SU-DHL-6 (cell line): ENCODE measurements around the gene RIC1.
A peak's percentile ranks its signal among the peaks of the same experiment; 100 is the strongest.

Experiments
- H2AFZ ChIP-seq: fragments of 200-600 bp; sonication (generic); 2 replicates; pipeline ENCODE4 v1.6.1; 2014; ENCODE audit warnings: low read depth, mild to moderate bottlenecking, moderate library complexity, mixed read lengths, antibody characterized with exemption, low read length; ENCODE audit not compliant: severe bottlenecking
- H3F3A ChIP-seq: fragments of 200-600 bp; shearing (Covaris generic); 2 replicates; pipeline ENCODE4 v1.6.0; 2016; ENCODE audit warnings: antibody characterized with exemption, mild to moderate bottlenecking; ENCODE audit not compliant: insufficient read depth
- H3K27ac ChIP-seq: fragments of 200-600 bp; sonication (generic); 2 replicates; pipeline ENCODE4 v1.5.1; 2016; ENCODE audit warnings: low read depth, mild to moderate bottlenecking, low read length, moderate library complexity, mixed read lengths
- H3K27me3 ChIP-seq: fragments of 200-600 bp; sonication (generic), shearing (Covaris generic); 2 replicates; pipeline ENCODE4 v1.6.0; 2014; ENCODE audit warnings: mild to moderate bottlenecking, low read length
- H3K36me3 ChIP-seq: fragments of 200-600 bp; sonication (generic); 2 replicates; pipeline ENCODE4 v1.6.1; 2014; ENCODE audit warnings: mild to moderate bottlenecking, low read length, mixed read lengths
- H3K4me2 ChIP-seq: fragments of 300-600, 200-600 bp; shearing (Covaris generic), sonication (generic); 2 replicates; pipeline ENCODE4 v1.6.0; 2014; ENCODE audit warnings: low read length, low read depth, mild to moderate bottlenecking; ENCODE audit not compliant: poor library complexity, severe bottlenecking
- H3K4me3 ChIP-seq: fragments of 200-600 bp; sonication (generic); 2 replicates; pipeline ENCODE4 v1.5.1; 2014; ENCODE audit warnings: antibody characterized with exemption, low read length, mild to moderate bottlenecking, mixed read lengths; ENCODE audit not compliant: insufficient read depth, poor library complexity, severe bottlenecking
- H3K79me2 ChIP-seq: fragments of 200-600 bp; sonication (generic); 2 replicates; pipeline ENCODE4 v1.6.1; 2014; ENCODE audit warnings: mild to moderate bottlenecking, low read length, moderate library complexity; ENCODE audit not compliant: insufficient read depth
- H3K9ac ChIP-seq: fragments of 200-600 bp; sonication (generic); 2 replicates; pipeline ENCODE4 v1.7.0; 2014; ENCODE audit warnings: mild to moderate bottlenecking, low read length
- H3K9me2 ChIP-seq: fragments of 200-600 bp; sonication (generic); replicated peaks from 2 replicates; pipeline ENCODE4 v1.6.1; 2014; ENCODE audit warnings: low read length; ENCODE audit not compliant: insufficient read depth
- H3K9me3 ChIP-seq: fragments of 200-600 bp; sonication (generic); 2 replicates; pipeline ENCODE4 v1.6.1; 2014; ENCODE audit warnings: low read length, mixed read lengths; ENCODE audit not compliant: insufficient read depth
- H4K20me1 ChIP-seq: fragments of 200-600 bp; sonication (generic); 2 replicates; pipeline ENCODE4 v1.6.1; 2014; ENCODE audit warnings: low read depth, mild to moderate bottlenecking, antibody characterized with exemption, low read length, moderate library complexity, mixed read lengths
- EZH2phosphoT487 ChIP-seq: fragments of 200-600 bp; sonication (generic), shearing (Covaris generic); conservative IDR thresholded peaks from 2 replicates; pipeline ENCODE4 v1.6.1; 2018; ENCODE audit warnings: mild to moderate bottlenecking, antibody characterized with exemption, low read length, moderate library complexity, mixed read lengths
- TF ChIP-seq, protein P1 (sequence below): fragments of 200-600 bp; sonication (generic); IDR thresholded peaks from one replicate; pipeline ENCODE4 v1.5.1; 2017; ENCODE audit warnings: antibody characterized with exemption, mild to moderate bottlenecking, low read length, moderate library complexity; ENCODE audit not compliant: insufficient read depth, poor library complexity, severe bottlenecking

The RIC1 gene

DNA sequence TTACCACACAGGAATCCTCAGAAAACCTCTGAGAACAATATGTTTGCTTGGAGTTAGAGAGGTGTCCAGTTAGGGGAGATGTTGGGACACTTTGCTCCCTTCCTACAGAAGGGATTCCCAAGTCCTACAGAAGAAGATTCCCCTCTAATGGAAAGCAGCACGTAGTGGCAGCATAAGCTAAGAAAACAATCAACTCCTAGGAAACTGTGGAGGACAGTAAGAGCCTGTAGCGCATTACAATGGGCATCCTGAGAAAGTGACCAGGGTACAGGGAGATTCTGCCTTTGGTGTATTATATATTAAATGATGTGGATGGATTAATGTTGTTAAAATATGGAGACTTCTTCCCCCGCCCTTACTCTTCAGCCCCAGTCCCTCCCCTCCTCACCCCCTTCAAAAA is 13.9 kb upstream of the RIC1 start:
- no peak overlapping the region for H3K9ac ChIP-seq
- H3F3A ChIP-seq, result peaks cover 18% of the 10 kb centered on the region; the same call in 1 of the 2 replicates
- H3K36me3 ChIP-seq, result no peaks in the 10 kb centered on the region
- TF ChIP-seq, protein P1, sequence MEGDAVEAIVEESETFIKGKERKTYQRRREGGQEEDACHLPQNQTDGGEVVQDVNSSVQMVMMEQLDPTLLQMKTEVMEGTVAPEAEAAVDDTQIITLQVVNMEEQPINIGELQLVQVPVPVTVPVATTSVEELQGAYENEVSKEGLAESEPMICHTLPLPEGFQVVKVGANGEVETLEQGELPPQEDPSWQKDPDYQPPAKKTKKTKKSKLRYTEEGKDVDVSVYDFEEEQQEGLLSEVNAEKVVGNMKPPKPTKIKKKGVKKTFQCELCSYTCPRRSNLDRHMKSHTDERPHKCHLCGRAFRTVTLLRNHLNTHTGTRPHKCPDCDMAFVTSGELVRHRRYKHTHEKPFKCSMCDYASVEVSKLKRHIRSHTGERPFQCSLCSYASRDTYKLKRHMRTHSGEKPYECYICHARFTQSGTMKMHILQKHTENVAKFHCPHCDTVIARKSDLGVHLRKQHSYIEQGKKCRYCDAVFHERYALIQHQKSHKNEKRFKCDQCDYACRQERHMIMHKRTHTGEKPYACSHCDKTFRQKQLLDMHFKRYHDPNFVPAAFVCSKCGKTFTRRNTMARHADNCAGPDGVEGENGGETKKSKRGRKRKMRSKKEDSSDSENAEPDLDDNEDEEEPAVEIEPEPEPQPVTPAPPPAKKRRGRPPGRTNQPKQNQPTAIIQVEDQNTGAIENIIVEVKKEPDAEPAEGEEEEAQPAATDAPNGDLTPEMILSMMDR, result no peak
- TF ChIP-seq EZH2phosphoT487, result no peak
- no peaks in the 10 kb centered on the region for H3K27me3 ChIP-seq
- H3K9me2 ChIP-seq, result no peaks in the 10 kb centered on the region
- H3K79me2 ChIP-seq, result peaks cover 15% of the 10 kb centered on the region; the same call in 1 of the 2 replicates
- no peak overlapping the region for H2AFZ ChIP-seq
- H3K4me2 ChIP-seq, result no peak overlapping the region
- H3K9me3 ChIP-seq, result no peaks in the 10 kb centered on the region
- 0 out of 2 replicates have a peak, but pooled peaks cover 2% of the 10 kb centered on the region for H4K20me1 ChIP-seq
- H3K27ac ChIP-seq, result no peak overlapping the region
- H3K4me3 ChIP-seq, result no peak overlapping the region

DNA sequence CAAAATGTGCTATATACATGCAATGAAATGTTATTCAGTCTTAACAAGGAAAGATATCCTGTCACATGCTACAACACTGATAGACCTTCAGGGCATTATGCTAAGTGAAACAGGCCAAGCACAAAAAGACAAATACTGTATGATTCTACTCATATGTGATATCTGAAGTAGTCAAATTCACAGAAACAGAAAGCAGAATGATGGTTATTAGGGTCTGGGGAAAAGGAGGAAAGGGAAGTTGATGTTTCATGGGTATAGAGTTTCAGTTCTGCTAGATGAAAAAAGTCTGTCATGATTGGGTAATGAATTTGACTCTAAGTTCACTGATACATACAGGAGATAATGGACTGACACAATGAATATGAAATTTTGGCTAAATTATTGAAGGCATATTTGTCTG is 11.2 kb upstream of the RIC1 start:
- no peaks in the 10 kb centered on the region for H3K9me2 ChIP-seq
- peaks cover 37% of the 10 kb centered on the region for H3K79me2 ChIP-seq
- H3K9ac ChIP-seq, result no peak overlapping the region
- H3K27ac ChIP-seq, result peak overlapping the region; percentile 47
- peaks cover 9% of the 10 kb centered on the region; the same call in 1 of the 2 replicates for H3F3A ChIP-seq
- H4K20me1 ChIP-seq, result 0 out of 2 replicates have a peak, but pooled peaks cover 2% of the 10 kb centered on the region
- H3K27me3 ChIP-seq, result no peaks in the 10 kb centered on the region
- peak overlapping the region; percentile 31 for H3K4me2 ChIP-seq
- H3K9me3 ChIP-seq, result no peaks in the 10 kb centered on the region
- no peak overlapping the region for H2AFZ ChIP-seq
- no peaks in the 10 kb centered on the region for H3K36me3 ChIP-seq
- TF ChIP-seq, protein P1, result no peak
- TF ChIP-seq EZH2phosphoT487, result no peak
- no peak overlapping the region for H3K4me3 ChIP-seq

DNA sequence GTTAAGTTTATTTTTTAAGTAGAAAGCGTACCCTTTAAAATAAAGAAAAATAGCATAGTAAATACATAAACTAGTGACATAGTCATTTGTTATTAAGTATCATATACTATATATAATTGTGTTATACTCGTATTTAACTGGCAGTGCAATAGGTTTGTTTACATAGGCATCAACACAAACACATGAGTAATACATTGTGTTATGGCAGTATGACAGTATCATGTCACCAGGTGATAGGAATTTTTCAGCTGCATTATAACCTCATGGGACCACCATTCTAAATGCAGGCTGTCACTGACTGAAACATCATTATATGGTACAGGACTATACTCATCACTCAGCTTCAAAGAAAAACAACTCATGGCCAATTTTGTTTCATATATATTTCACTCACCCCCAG is 8.4 kb upstream of the RIC1 start:
- Histone ChIP-seq H3K27me3 (no peaks in the 10 kb centered on the region), H4K20me1 (0 out of 2 replicates have a peak, but pooled peaks cover 2% of the 10 kb centered on the region), H3K79me2 (peaks cover 63% of the 10 kb centered on the region), H3K9me3 (no peaks in the 10 kb centered on the region), H3K4me3 (no peak overlapping the region), H3F3A (peaks cover 9% of the 10 kb centered on the region; the same call in 1 of the 2 replicates), H3K9me2 (no peaks in the 10 kb centered on the region), H3K36me3 (no peaks in the 10 kb centered on the region), H3K4me2 (no peak overlapping the region), H3K9ac (no peak overlapping the region), H3K27ac (no peak overlapping the region), H2AFZ (no peak overlapping the region)
- TF ChIP-seq, protein P1, result no peak
- no peak for TF ChIP-seq EZH2phosphoT487

DNA sequence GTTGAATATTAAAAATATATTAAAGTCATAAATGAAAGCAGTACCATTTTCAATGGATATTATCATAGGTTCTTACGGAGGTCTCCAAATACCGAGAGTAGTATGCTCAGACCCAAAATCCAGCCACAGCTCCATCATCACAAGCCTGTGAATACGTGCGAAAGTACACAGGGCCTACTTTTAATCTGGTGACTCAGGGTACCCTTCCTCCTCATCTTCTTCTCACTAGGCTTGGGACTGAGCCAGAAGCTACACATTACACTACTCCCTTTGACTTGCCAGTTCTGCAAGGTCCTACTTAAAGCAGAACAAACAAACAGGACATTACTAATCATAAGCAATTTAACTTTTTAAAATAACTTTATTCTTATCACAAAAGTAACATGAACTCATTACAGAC is 7.6 kb upstream of the RIC1 start:
- Histone ChIP-seq H3K9me2 (no peaks in the 10 kb centered on the region), H3K36me3 (no peaks in the 10 kb centered on the region), H3F3A (peaks cover 13% of the 10 kb centered on the region; the same call in 1 of the 2 replicates), H3K4me3 (no peak overlapping the region), H3K27ac (no peak overlapping the region), H3K79me2 (peaks cover 68% of the 10 kb centered on the region), H3K9me3 (no peaks in the 10 kb centered on the region), H4K20me1 (0 out of 2 replicates have a peak, but pooled peaks cover 2% of the 10 kb centered on the region), H3K27me3 (no peaks in the 10 kb centered on the region), H2AFZ (no peak overlapping the region), H3K9ac (no peak overlapping the region), H3K4me2 (no peak overlapping the region)
- TF ChIP-seq EZH2phosphoT487, result no peak
- TF ChIP-seq, protein P1, result no peak
